ENCODE measurements around the gene FUS.
"Not testable (repeated sequence)": the region's sequence is repeated elsewhere in the genome, so short reads cannot be mapped to it uniquely, and the experiment has no call there.

Gene FUS

GRCh38 chr16:31193874-31194273, 13.9 kb downstream of the FUS start:
- no peaks in the 10 kb centered on the region for H3K4me1 ChIP-seq (ENCODE audit: control insufficient read depth, insufficient read depth, low read length)
- ChIA-PET POLR2A (interaction anchor here (0.7 to 1.7 kb wide), 4 partner anchors 10 to 258 kb away, joined by 4 to 8 read pairs (median 4); partner anchors contain the start of gene FUS), CTCF (no interaction called here)
- H3K4me3 ChIP-seq (ENCODE audit: low read depth, low read length): no peak overlapping the region
- H3K36me3 ChIP-seq (ENCODE audit: control insufficient read depth in 2 of 2, insufficient read depth in 1 of 2, low read length in 2 of 2): peaks cover 69 to 89% of the 10 kb centered on the region in 2 experiments
- no peaks in the 10 kb centered on the region for H3K9me3 ChIP-seq (ENCODE audit: control insufficient read depth, insufficient read depth, low read depth, low read length)
- TF ChIP-seq PRDM10 (tag by site-specific recombination; IDR thresholded peaks at IDR 0.05): peak; percentile 22; the same call in 1 of the 2 replicates
- TF ChIP-seq KLF10 (tag by site-specific recombination; IDR thresholded peaks at IDR 0.05): no peak
- TF ChIP-seq ZNF600 (tag by site-specific recombination; IDR thresholded peaks at IDR 0.05): 0 out of 2 replicates have a peak, but pooled peaks have one; percentile 9
- no peak for TF ChIP-seq GLI2 (tag by site-specific recombination; IDR thresholded peaks at IDR 0.05; ENCODE audit: borderline replicate concordance, low read depth)
- H3K27ac ChIP-seq (ENCODE audit: extremely low read depth, low read depth, low read length): no peak overlapping the region

- H3K4me3 ChIP-seq (ENCODE audit: low read depth, low read length): no peak overlapping the region
- H3K27ac ChIP-seq (ENCODE audit: extremely low read depth, low read depth, low read length): no peak overlapping the region
- no peak for TF ChIP-seq ZNF707 (tag by site-specific recombination; IDR thresholded peaks at IDR 0.05)
- TF ChIP-seq ZNF558 (tag by site-specific recombination; IDR thresholded peaks at IDR 0.05): no peak
- TF ChIP-seq ZNF747 (tag by site-specific recombination; IDR thresholded peaks at IDR 0.05): no peak
- TF ChIP-seq ZNF423 (tag by site-specific recombination; IDR thresholded peaks at IDR 0.05): no peak
- no peak for TF ChIP-seq ZNF544 (tag by site-specific recombination; IDR thresholded peaks at IDR 0.05)
- TF ChIP-seq ZNF362 (tag by site-specific recombination; IDR thresholded peaks at IDR 0.05): no peak
- no peak for TF ChIP-seq ZNF266 (tag by site-specific recombination; IDR thresholded peaks at IDR 0.05; ENCODE audit: low read depth)
- TF ChIP-seq ZNF529 (tag by site-specific recombination; IDR thresholded peaks at IDR 0.05; ENCODE audit: insufficient replicate concordance): no peak
- H3K9me3 ChIP-seq (ENCODE audit: control insufficient read depth, insufficient read depth, low read depth, low read length): no peaks in the 10 kb centered on the region
- peaks cover 59 to 87% of the 10 kb centered on the region in 2 experiments for H3K36me3 ChIP-seq (ENCODE audit: control insufficient read depth in 2 of 2, insufficient read depth in 1 of 2, low read length in 2 of 2)
- ChIA-PET CTCF (no interaction called here), POLR2A (no interaction called here)
- no peaks in the 10 kb centered on the region for H3K4me1 ChIP-seq (ENCODE audit: control insufficient read depth, insufficient read depth, low read length)
Observed at GRCh38 chr16:31194898-31195297, 15.0 kb downstream of the FUS start.

- H3K4me1 ChIP-seq (ENCODE audit: control insufficient read depth, insufficient read depth, low read length); H3K4me3 ChIP-seq (ENCODE audit: low read depth, low read length); H3K9me3 ChIP-seq (ENCODE audit: control insufficient read depth, insufficient read depth, low read depth, low read length); H3K27ac ChIP-seq (ENCODE audit: extremely low read depth, low read depth, low read length): not testable (repeated sequence)
- ChIA-PET CTCF (interaction anchor here (0.7 kb wide), 1 partner anchor 48 kb away, joined by 3 read pairs; no protein-coding TSS in a partner anchor), POLR2A (interaction anchor here (0.8 to 1.9 kb wide), 3 partner anchors 8 to 54 kb away, joined by 3 to 7 read pairs (median 5); partner anchors contain the start of gene FUS)
- H3K36me3 ChIP-seq (ENCODE audit: control insufficient read depth in 2 of 2, insufficient read depth in 1 of 2, low read length in 2 of 2): peaks cover 50 to 79% of the 10 kb centered on the region in 2 experiments
Observed at GRCh38 chr16:31195861-31196260, 15.9 kb downstream of the FUS start.

DNA sequence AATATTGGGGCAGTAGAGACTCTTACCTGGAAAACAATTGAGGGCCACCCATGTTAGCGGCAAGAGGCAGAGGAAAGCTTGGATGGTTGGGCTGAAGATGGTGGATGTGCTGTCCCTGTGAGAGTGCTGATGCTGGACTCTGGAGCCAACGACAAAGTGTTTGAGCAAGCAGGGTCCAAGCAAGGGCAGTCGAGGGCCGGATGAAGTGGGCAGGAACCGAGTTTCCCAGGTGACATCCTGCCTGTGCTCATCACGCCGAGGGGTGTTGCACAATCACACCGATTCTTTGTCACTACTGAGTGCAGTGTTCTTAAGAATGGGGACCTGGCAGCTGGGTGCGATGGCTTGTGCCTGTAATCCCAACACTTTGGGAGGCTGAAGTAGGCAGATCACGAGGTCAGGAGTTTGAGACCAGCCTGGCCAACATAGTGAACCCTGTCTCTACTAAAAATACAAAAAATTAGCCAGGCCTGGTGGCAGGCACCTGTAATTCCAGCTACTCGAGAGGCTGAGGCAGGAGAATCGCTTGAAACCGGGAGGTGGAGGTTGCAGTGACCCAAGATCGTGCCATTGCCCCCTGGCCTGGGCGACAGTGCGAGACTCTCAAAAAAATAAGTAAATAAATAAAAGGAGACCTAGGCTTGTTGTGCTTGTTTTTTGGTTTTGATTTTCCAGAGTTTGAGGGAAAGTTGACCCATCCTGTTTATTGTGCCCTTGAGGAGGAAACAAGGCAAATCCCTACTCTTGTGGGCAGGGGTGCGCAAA, 16.6 kb downstream of the FUS start:
- ChIA-PET CTCF (no interaction called here), POLR2A (interaction anchor here (0.6 to 1.9 kb wide), 5 partner anchors 8 to 89 kb away, joined by 3 to 7 read pairs (median 5); partner anchors contain the start of gene FUS)
- peaks cover 44 to 77% of the 10 kb centered on the region in 2 experiments for H3K36me3 ChIP-seq (ENCODE audit: control insufficient read depth in 2 of 2, insufficient read depth in 1 of 2, low read length in 2 of 2)
- TF ChIP-seq ZNF600 (tag by site-specific recombination; IDR thresholded peaks at IDR 0.05) (peak; percentile 38; the same call in 1 of the 2 replicates), ZNF280D (tag by site-specific recombination; IDR thresholded peaks at IDR 0.05) (no peak), ZEB2 (tag by site-specific recombination; IDR thresholded peaks at IDR 0.05) (peak; percentile 54; the same call in 1 of the 2 replicates), PRDM4 (tag by site-specific recombination; IDR thresholded peaks at IDR 0.05) (no peak)

More for the DNA sequence above, 16.6 kb downstream of the FUS start:
- Histone ChIP-seq H3K4me3 (ENCODE audit: low read depth, low read length) (no peak overlapping the region), H3K27ac (ENCODE audit: extremely low read depth, low read depth, low read length) (no peak overlapping the region), H3K9me3 (ENCODE audit: control insufficient read depth, insufficient read depth, low read depth, low read length) (no peaks in the 10 kb centered on the region), H3K4me1 (ENCODE audit: control insufficient read depth, insufficient read depth, low read length) (no peaks in the 10 kb centered on the region)

Data from HEK293 (cell line).